HCT116 (cell line): ENCODE measurements around the gene FAM171A2. TPM values are rescaled to one million over a fixed set of nuclear protein-coding genes. Genes with fewer than 3 reads are reported as not detected.

Experiments
- ATAC-seq: fragments of 200-7000 bp; cut with Tn5 transposase; 2 replicates; pipeline ENCODE4 v1.9.1; 2020; ENCODE audit warnings: mild to moderate bottlenecking, moderate library complexity
- BruUV-seq: library from RNA; stranded (reverse); fragments of 400-500 nt; replicated peaks from 2 replicates; lab custom pipeline; 2021; lab: Mats Ljungman, UMichigan
- CTCF ChIA-PET: fragments of 300-600 bp; sonication (Branson Sonifier 250); formaldehyde crosslinking; loops from one replicate; lab custom pipeline; 2021; ENCODE audit warnings: antibody characterized with exemption; lab: Charles Lee
- POLR2A ChIA-PET: fragments of 300-600, 350-600 bp; sonication (Branson Sonifier 250); formaldehyde crosslinking; loops from one replicate; lab custom pipeline; 2021; ENCODE audit warnings: antibody characterized with exemption; lab: Charles Lee
- RAD21 ChIA-PET, 2 experiments: fragments of 300-600 bp; sonication (Branson Sonifier 250); formaldehyde crosslinking; loops; one replicate each; lab custom pipeline; 2023; ENCODE audit warnings: low total read pairs in 2 of 2; ENCODE audit not compliant: uncharacterized antibody in 2 of 2, unreplicated experiment in 2 of 2, low non-redundant PET in 1 of 2; lab: Charles Lee
- DNase-seq: peaks from one replicate; pipeline ENCODE4 v3.0.0-alpha.2; 2010; ENCODE audit warnings: low read depth, low spot score
- H2AFZ ChIP-seq: fragments of 200-600 bp; shearing (Covaris generic), sonication (generic); 2 replicates; pipeline ENCODE4 v1.6.1; 2017; ENCODE audit warnings: low read depth, mixed run types, mixed read lengths, antibody characterized with exemption, low read length; ENCODE audit not compliant: poor library complexity, severe bottlenecking
- H3K27ac ChIP-seq: 2 replicates; pipeline ENCODE4 v1.5.1; 2012; ENCODE audit warnings: low read depth, low read length
- H3K27me3 ChIP-seq: fragments of 200-600 bp; sonication (generic); 2 replicates; pipeline ENCODE4 v1.6.1; 2016; ENCODE audit warnings: mixed run types, low read length, mixed read lengths; ENCODE audit not compliant: insufficient read depth
- H3K36me3 ChIP-seq, 2 experiments: fragments of 200-500 bp in 1 of 2; fragments of 200-600 bp in 1 of 2; sonication (Bioruptor generic) in 1 of 2; sonication (generic) in 1 of 2; 2 replicates each; pipeline versions ENCODE4 v1.5.1 to v1.6.1; 2014 to 2016; ENCODE audit warnings: low read length in 2 of 2, inconsistent platforms in 1 of 2, mixed read lengths in 1 of 2, mixed run types in 1 of 2; ENCODE audit not compliant: insufficient read depth in 2 of 2, control insufficient read depth in 1 of 2
- H3K4me1 ChIP-seq, 2 experiments: fragments of 200-600 bp in 1 of 2; sonication (generic) in 1 of 2; 2 replicates each; pipeline versions ENCODE4 v1.5.1 to v1.6.1; 2012 to 2017; ENCODE audit warnings: low read length in 2 of 2, inconsistent platforms in 1 of 2, mild to moderate bottlenecking in 1 of 2, mixed read lengths in 1 of 2, mixed run types in 1 of 2, moderate library complexity in 1 of 2; ENCODE audit not compliant: insufficient read depth in 2 of 2, control insufficient read depth in 1 of 2
- H3K4me2 ChIP-seq: fragments of 200-600 bp; sonication (generic); 2 replicates; pipeline ENCODE4 v1.6.1; 2017; ENCODE audit warnings: mixed run types, low read length, mixed read lengths
- H3K4me3 ChIP-seq, 2 experiments: fragments of 200-600 bp in 1 of 2; sonication (generic) in 1 of 2; replicated peaks in 1 of 2; 2 replicates each; pipeline ENCODE4 v1.5.1; 2011 to 2016; ENCODE audit warnings: low read length in 2 of 2, control low read depth in 1 of 2, low read depth in 1 of 2, mild to moderate bottlenecking in 1 of 2, mixed read lengths in 1 of 2, mixed run types in 1 of 2
- H3K79me2 ChIP-seq: fragments of 200-600 bp; sonication (generic); 2 replicates; pipeline ENCODE4 v1.6.1; 2017; ENCODE audit warnings: mild to moderate bottlenecking, mixed run types, low read length, moderate library complexity, mixed read lengths; ENCODE audit not compliant: insufficient read depth
- H3K9ac ChIP-seq: fragments of 200-600 bp; sonication (generic); 2 replicates; pipeline ENCODE4 v1.6.1; 2016; ENCODE audit warnings: low read length, mixed read lengths
- H3K9me2 ChIP-seq: fragments of 200-600 bp; sonication (generic), shearing (Covaris generic); 2 replicates; pipeline ENCODE4 v1.6.1; 2017; ENCODE audit warnings: mixed run types, mild to moderate bottlenecking, moderate library complexity; ENCODE audit not compliant: insufficient read depth
- H3K9me3 ChIP-seq, 2 experiments: fragments of 200-500 bp in 1 of 2; fragments of 200-600 bp in 1 of 2; sonication (Bioruptor generic) in 1 of 2; sonication (generic) in 1 of 2; 2 replicates each; pipeline ENCODE4 v1.6.1; 2014 to 2017; ENCODE audit warnings: low read length in 2 of 2, mixed read lengths in 2 of 2, inconsistent platforms in 1 of 2, low read depth in 1 of 2, mild to moderate bottlenecking in 1 of 2, mixed run types in 1 of 2, moderate library complexity in 1 of 2; ENCODE audit not compliant: control insufficient read depth in 1 of 2, insufficient read depth in 1 of 2
- H4K20me1 ChIP-seq: fragments of 200-600 bp; sonication (generic), shearing (Covaris generic); 2 replicates; pipeline ENCODE4 v1.6.1; 2017; ENCODE audit warnings: mixed run types, mild to moderate bottlenecking, moderate library complexity; ENCODE audit not compliant: insufficient read depth
- CEBPB ChIP-seq: IDR thresholded peaks from 2 replicates; pipeline ENCODE4 v1.6.1; 2012; ENCODE audit warnings: low read depth
- CTCF ChIP-seq, 3 experiments: fragments of 200-600 bp in 1 of 3; sonication (generic) in 1 of 3; IDR thresholded peaks in 2 of 3; conservative IDR thresholded peaks in 1 of 3; 2 replicates each; pipeline ENCODE4 v1.5.1; 2012 to 2017; ENCODE audit warnings: low read depth in 2 of 3, low read length in 2 of 3, antibody characterized with exemption in 1 of 3, borderline replicate concordance in 1 of 3, control low read depth in 1 of 3, mild to moderate bottlenecking in 1 of 3, mixed read lengths in 1 of 3, mixed run types in 1 of 3, moderate library complexity in 1 of 3; ENCODE audit not compliant: insufficient read depth in 1 of 3
- EGR1 ChIP-seq: IDR thresholded peaks from 2 replicates; pipeline ENCODE4 v1.6.1; 2012; ENCODE audit warnings: low read depth
- ELF1 ChIP-seq: IDR thresholded peaks from 2 replicates; pipeline ENCODE4 v1.6.1; 2012; ENCODE audit warnings: low read depth, borderline replicate concordance
- EZH2phosphoT487 ChIP-seq: fragments of 200-600 bp; IDR thresholded peaks from 2 replicates; pipeline ENCODE4 v1.6.1; 2018; ENCODE audit warnings: antibody characterized with exemption, borderline replicate concordance
- MAX ChIP-seq: IDR thresholded peaks from 2 replicates; pipeline ENCODE4 v1.6.1; 2012
- POLR2A ChIP-seq: IDR thresholded peaks from 2 replicates; pipeline ENCODE4 v1.7.0; 2011; ENCODE audit warnings: borderline replicate concordance; ENCODE audit not compliant: insufficient read depth, insufficient read length; ENCODE audit errors: extremely low read depth
- POLR2AphosphoS5 ChIP-seq: IDR thresholded peaks from 2 replicates; pipeline ENCODE4 v1.6.1; 2011; ENCODE audit warnings: mild to moderate bottlenecking, low read depth, low read length, moderate library complexity
- RAD21 ChIP-seq: IDR thresholded peaks from 2 replicates; pipeline ENCODE4 v1.6.1; 2012; ENCODE audit warnings: low read depth, mild to moderate bottlenecking
- SP1 ChIP-seq: IDR thresholded peaks from 2 replicates; pipeline ENCODE4 v1.6.1; 2012; ENCODE audit warnings: low read depth
- SRF ChIP-seq: IDR thresholded peaks from 2 replicates; pipeline ENCODE4 v1.6.1; 2012; ENCODE audit warnings: low read depth
- TCF7L2 ChIP-seq: IDR thresholded peaks from 2 replicates; pipeline ENCODE4 v1.7.0; 2011; ENCODE audit warnings: borderline replicate concordance, inconsistent platforms; ENCODE audit not compliant: insufficient read depth, insufficient read length; ENCODE audit errors: extremely low read depth
- YY1 ChIP-seq: IDR thresholded peaks from 2 replicates; pipeline ENCODE4 v1.6.1; 2011; ENCODE audit warnings: low read length, low read depth, moderate library complexity, mild to moderate bottlenecking; ENCODE audit not compliant: insufficient replicate concordance; ENCODE audit errors: extremely low read depth
- ZBTB33 ChIP-seq: IDR thresholded peaks from 2 replicates; pipeline ENCODE4 v1.6.1; 2011; ENCODE audit warnings: mild to moderate bottlenecking, low read length, moderate library complexity; ENCODE audit not compliant: insufficient replicate concordance; ENCODE audit errors: extremely low read depth
- intact Hi-C: fragments of 100-400 bp; cut with micrococcal nuclease; formaldehyde crosslinking; loops from 2 replicates; pipeline ENCODE4 v1.10.0; 2022
- total RNA-seq: library from RNA; stranded (reverse); gene quantifications from one replicate; pipeline ENCODE4 v1.2.1, GENCODE V29; 2021; ENCODE audit not compliant: unreplicated experiment

The FAM171A2 gene
- total RNA-seq, 1 experiment from 2014 or later: 18.0 TPM

GRCh38 chr17:44351464-44351863 lies 12.2 kb downstream of the FAM171A2 start:
- no peaks in the 10 kb centered on the region for H3K9me2 ChIP-seq
- TF ChIP-seq ELF1: no peak
- no peak for TF ChIP-seq TCF7L2
- TF ChIP-seq EGR1: no peak
- no peak for TF ChIP-seq YY1
- TF ChIP-seq POLR2A: no peak
- no peak for TF ChIP-seq SP1
- TF ChIP-seq SRF: no peak
- TF ChIP-seq POLR2AphosphoS5: no peak
- no peaks in the 10 kb centered on the region for H3K9me3 ChIP-seq
- ChIA-PET POLR2A (no interaction called here), CTCF (interaction anchor here (1.1 to 1.9 kb wide), 3 partner anchors 9 to 183 kb away, joined by 3 to 9 read pairs (median 3); no protein-coding TSS in a partner anchor), RAD21 (no interaction called here)
- H3K27me3 ChIP-seq: no peaks in the 10 kb centered on the region
- ATAC-seq (no peak), DNase-seq (no peak)
- peaks cover 0 to under 1% of the 10 kb centered on the region in 2 experiments; a peak in 2 of 4 replicates for H3K4me1 ChIP-seq
- intact Hi-C loops: no loop called here
- H3K79me2 ChIP-seq: no peaks in the 10 kb centered on the region
- no TSS peak for BruUV-seq
- no peak overlapping the region for H3K4me3 ChIP-seq
- no peak overlapping the region for H3K9ac ChIP-seq
- peaks cover 0 to 4% of the 10 kb centered on the region in 2 experiments; a peak in 1 of 4 replicates for H3K36me3 ChIP-seq
- no peak overlapping the region for H2AFZ ChIP-seq
- H4K20me1 ChIP-seq: no peaks in the 10 kb centered on the region
- no peak overlapping the region for H3K27ac ChIP-seq
- H3K4me2 ChIP-seq: no peak overlapping the region

GRCh38 chr17:44350733-44351226 lies 12.9 kb downstream of the FAM171A2 start:
- Histone ChIP-seq H3K4me2 (no peak overlapping the region), H3K36me3 (peaks cover 0 to 4% of the 10 kb centered on the region in 2 experiments; a peak in 1 of 4 replicates), H3K79me2 (no peaks in the 10 kb centered on the region), H3K27ac (no peak overlapping the region), H3K4me3 (no peak overlapping the region), H3K9me2 (no peaks in the 10 kb centered on the region), H3K9ac (no peak overlapping the region), H3K9me3 (no peaks in the 10 kb centered on the region), H2AFZ (no peak overlapping the region), H3K27me3 (no peaks in the 10 kb centered on the region), H3K4me1 (peaks cover 4 to 7% of the 10 kb centered on the region in 2 experiments; a peak in 2 of 4 replicates), H4K20me1 (no peaks in the 10 kb centered on the region)
- ChIA-PET RAD21 (no interaction called here), POLR2A (no interaction called here), CTCF (interaction anchor here (0.5 to 2.3 kb wide), 7 partner anchors 10 to 183 kb away, joined by 3 to 13 read pairs (median 4); no protein-coding TSS in a partner anchor)
- no peak for TF ChIP-seq YY1
- TF ChIP-seq EGR1: no peak
- peak; percentile 87 for TF ChIP-seq RAD21
- no peak for TF ChIP-seq ZBTB33
- no peak for TF ChIP-seq POLR2AphosphoS5
- peak; percentile 75 to 91 (median 84) for TF ChIP-seq CTCF (IDR thresholded peaks at IDR 0.05 in 2 of 3, conservative IDR thresholded peaks at IDR 0.05 in 1 of 3; ENCODE audit: borderline replicate concordance in 1 of 3, insufficient read depth in 1 of 3, low read depth in 2 of 3, low read length in 2 of 3)
- no peak for TF ChIP-seq EZH2phosphoT487
- no peak for TF ChIP-seq MAX
- TF ChIP-seq CEBPB: no peak
- ATAC-seq (peak; percentile 91), DNase-seq (no peak)
- BruUV-seq: no TSS peak
- intact Hi-C loops: no loop called here
